Smooth muscle cell (in vitro differentiated cells): ENCODE measurements around the gene PHF13. TPM values are rescaled to one million over a fixed set of nuclear protein-coding genes. Genes with fewer than 3 reads are reported as not detected.
"Not testable (repeated sequence)": the region's sequence is repeated elsewhere in the genome, so short reads cannot be mapped to it uniquely, and the experiment has no call there.

ENCODE experiments used
- DNase-seq: peaks from one replicate; lab custom pipeline; 2025; ENCODE audit not compliant: unreplicated experiment; lab: John Stamatoyannopoulos, UW
- H2AFZ ChIP-seq: fragments of 200-600 bp; sonication (generic); 2 replicates; pipeline ENCODE4 v1.6.0; 2016; ENCODE audit warnings: antibody characterized with exemption, low read depth, mild to moderate bottlenecking
- H3F3A ChIP-seq: fragments of 200-600 bp; sonication (generic); 2 replicates; pipeline ENCODE4 v1.6.0; 2017; ENCODE audit warnings: antibody characterized with exemption, low read depth
- H3K27ac ChIP-seq: fragments of 200-600 bp; sonication (generic); 2 replicates; pipeline ENCODE4 v1.5.1; 2016; ENCODE audit warnings: low read depth, mild to moderate bottlenecking
- H3K27me3 ChIP-seq: fragments of 200-600 bp; sonication (generic); 2 replicates; pipeline ENCODE4 v1.6.1; 2016; ENCODE audit warnings: low read depth, mild to moderate bottlenecking
- H3K36me3 ChIP-seq: fragments of 200-600 bp; sonication (generic); 2 replicates; pipeline ENCODE4 v1.5.1; 2016; ENCODE audit warnings: low read depth
- H3K4me1 ChIP-seq: fragments of 200-600 bp; sonication (generic); 2 replicates; pipeline ENCODE4 v1.5.1; 2016; ENCODE audit warnings: low read depth
- H3K4me2 ChIP-seq: fragments of 200-600 bp; sonication (generic); 2 replicates; pipeline ENCODE4 v1.6.0; 2016; ENCODE audit warnings: mild to moderate bottlenecking
- H3K4me3 ChIP-seq: fragments of 200-600 bp; sonication (generic); 2 replicates; pipeline ENCODE4 v1.5.1; 2016; ENCODE audit warnings: mild to moderate bottlenecking
- H3K79me2 ChIP-seq: fragments of 200-600 bp; sonication (generic); 2 replicates; pipeline ENCODE4 v1.6.0; 2016; ENCODE audit warnings: low read depth, mild to moderate bottlenecking
- H3K9ac ChIP-seq: fragments of 200-600 bp; sonication (generic); 2 replicates; pipeline ENCODE4 v1.6.0; 2016; ENCODE audit warnings: low read depth
- H3K9me3 ChIP-seq: fragments of 200-600 bp; sonication (generic); replicated peaks from 2 replicates; pipeline ENCODE4 v1.5.1; 2016; ENCODE audit warnings: low read depth
- H4K20me1 ChIP-seq: fragments of 200-600 bp; sonication (generic); 2 replicates; pipeline ENCODE4 v1.6.0; 2016; ENCODE audit warnings: low read depth
- CTCF ChIP-seq: fragments of 200-600 bp; sonication (generic); IDR thresholded peaks from 2 replicates; pipeline ENCODE4 v1.5.1; 2017; ENCODE audit warnings: borderline replicate concordance, mild to moderate bottlenecking, antibody characterized with exemption; ENCODE audit not compliant: insufficient read depth, poor library complexity, severe bottlenecking
- WGBS: methylation state at CpG from one replicate; pipeline ENCODE4 v1.1.7; 2016; ENCODE audit warnings: low lambda C conversion rate; 5-methylcytosine and 5-hydroxymethylcytosine counted together
- polyA plus RNA-seq: library from polyadenylated mRNA; unstranded; fragments of >200 nt; fragmentation: Nextera tagmentation; extraction: Ambion mirVana; gene quantifications from 2 replicates; pipeline ENCODE4 v1.2.1, GENCODE V29; 2016
- total RNA-seq: library from RNA; depleted of rRNA; stranded (reverse); fragments of >200 nt; gene quantifications from 2 replicates; pipeline ENCODE4 v1.2.3, GENCODE V29; 2014

Gene PHF13
- total and polyA plus RNA-seq, 2 experiments from 2014 or later = 10.2 to 12.3 TPM

GRCh38 chr1:6638226-6638625, 24.7 kb downstream of the PHF13 start:
- Histone ChIP-seq H3F3A (no peaks in the 10 kb centered on the region), H3K79me2 (no peaks in the 10 kb centered on the region), H3K4me3 (no peak overlapping the region), H2AFZ (no peak overlapping the region), H3K36me3 (no peaks in the 10 kb centered on the region), H3K27me3 (no peaks in the 10 kb centered on the region), H3K9me3 (no peaks in the 10 kb centered on the region), H3K9ac (no peak overlapping the region), H4K20me1 (no peaks in the 10 kb centered on the region), H3K4me1 (no peaks in the 10 kb centered on the region), H3K27ac (no peak overlapping the region), H3K4me2 (no peak overlapping the region)
- no peak for DNase-seq
- no peak for TF ChIP-seq CTCF
- WGBS = 96% methylated on average over 18 of the region's 18 CpGs

- not testable (repeated sequence) for H3K4me1 ChIP-seq, H3K27ac ChIP-seq, H4K20me1 ChIP-seq, H3K79me2 ChIP-seq, H3F3A ChIP-seq, H3K4me3 ChIP-seq, H3K4me2 ChIP-seq, H3K9ac ChIP-seq, DNase-seq, H3K27me3 ChIP-seq, H3K36me3 ChIP-seq, H3K9me3 ChIP-seq, H2AFZ ChIP-seq
- WGBS = 94% methylated on average over 3 of the region's 3 CpGs
Measured at GRCh38 chr1:6640867-6641266, 27.3 kb downstream of the PHF13 start.

GRCh38 chr1:6645018-6645417, 31.5 kb downstream of the PHF13 start:
- Histone ChIP-seq H3K4me3 (no peak overlapping the region), H3K9ac (no peak overlapping the region), H4K20me1 (no peaks in the 10 kb centered on the region), H3K4me1 (no peaks in the 10 kb centered on the region), H3K27ac (no peak overlapping the region), H3K4me2 (no peak overlapping the region), H3F3A (no peaks in the 10 kb centered on the region), H3K36me3 (no peaks in the 10 kb centered on the region), H3K9me3 (no peaks in the 10 kb centered on the region), H3K79me2 (no peaks in the 10 kb centered on the region), H3K27me3 (no peaks in the 10 kb centered on the region), H2AFZ (no peak overlapping the region)
- TF ChIP-seq CTCF = no peak
- DNase-seq = no peak
- 96% methylated on average over 7 of the region's 7 CpGs for WGBS

- Histone ChIP-seq H2AFZ (no peak overlapping the region), H3F3A (no peaks in the 10 kb centered on the region), H3K79me2 (no peaks in the 10 kb centered on the region), H3K4me3 (no peak overlapping the region), H3K9me3 (no peaks in the 10 kb centered on the region), H3K36me3 (no peaks in the 10 kb centered on the region), H3K27me3 (no peaks in the 10 kb centered on the region), H3K27ac (no peak overlapping the region), H3K4me2 (no peak overlapping the region), H3K9ac (no peak overlapping the region), H4K20me1 (no peaks in the 10 kb centered on the region), H3K4me1 (no peaks in the 10 kb centered on the region)
- no peak for DNase-seq
- TF ChIP-seq CTCF = peak; percentile 58
- WGBS = 69% methylated on average over 10 of the region's 10 CpGs
Measured at GRCh38 chr1:6646499-6647148, 33.1 kb downstream of the PHF13 start.
